Activated gamma-delta T cell treated with Interleukin-2 at 50 U/mL for 16 hours (primary cell): ENCODE data around the gene BLTP2.

Experiments
- DNase-seq: peaks from one replicate; pipeline ENCODE4 v3.0.0-alpha.2; 2020

The BLTP2 gene

GRCh38 chr17:28598389-28598788, 46.6 kb downstream of the BLTP2 start:
- DNase-seq = no peak

GRCh38 chr17:28597606-28598383, 47.2 kb downstream of the BLTP2 start:
- DNase-seq = no peak
